ENCODE results near the gene SRGAP1. TPM values are rescaled to one million over a fixed set of nuclear protein-coding genes. Genes with fewer than 3 reads are reported as not detected.

SRGAP1 gene
- total and polyA plus RNA-seq, 9 of the 15 experiments (the other 6 are each of a cell fraction or from before 2014, with no cell fraction given), result 0.01 to 0.13 (median 0.04) TPM; not detected in 3

- H3K79me2 ChIP-seq (ENCODE audit: control insufficient read depth, insufficient read depth, low read length), result no peaks in the 10 kb centered on the region
- ChIA-PET CTCF (ENCODE audit: low intra/inter-chr PET ratio) (no interaction called here), POLR2A (interaction anchor here (0.6 kb wide), 1 partner anchor 9 kb away, joined by 3 read pairs; no protein-coding TSS in a partner anchor)
- TF ChIP-seq TBL1XR1 (IDR thresholded peaks at IDR 0.05; ENCODE audit: low read length in 2 of 2) (no peak), NONO (IDR thresholded peaks at IDR 0.05; ENCODE audit: low read depth in 2 of 2, low read length in 1 of 2) (no peak), CREB1 (IDR thresholded peaks at IDR 0.05) (no peak), CREB1 (CRISPR knock-in tag; IDR thresholded peaks at IDR 0.05) (no peak), PCBP2 (IDR thresholded peaks at IDR 0.05; ENCODE audit: low read depth, low read length, poor library complexity, severe bottlenecking) (no peak), ZNF57 (CRISPR knock-in tag; IDR thresholded peaks at IDR 0.05) (no peak), HDAC8 (tag; IDR thresholded peaks at IDR 0.05) (no peak), CCNT2 (IDR thresholded peaks at IDR 0.05; ENCODE audit: borderline replicate concordance, extremely low read depth, insufficient read length, low read depth, low read length) (no peak), SMARCA5 (IDR thresholded peaks at IDR 0.05) (no peak)
- no peaks in the 10 kb centered on the region for H3K4me1 ChIP-seq (replicated peaks in 1 of 2; ENCODE audit: control insufficient read depth in 2 of 2, insufficient read depth in 2 of 2, low read length in 2 of 2)
- peaks cover 4 to 6% of the 10 kb centered on the region in 2 experiments; a peak in 4 of 5 replicates for H3K27me3 ChIP-seq (ENCODE audit: control insufficient read depth in 2 of 2, insufficient read depth in 2 of 2, low read length in 2 of 2)
- H3K27ac ChIP-seq (ENCODE audit: extremely low read depth, low read depth, low read length), result no peak overlapping the region
- no peak overlapping the region for H3K9ac ChIP-seq (ENCODE audit: insufficient read depth in 1 of 2, low read depth in 2 of 2, low read length in 2 of 2)
- H3K36me3 ChIP-seq (ENCODE audit: control insufficient read depth, insufficient read depth, low read length), result no peaks in the 10 kb centered on the region
- no peaks in the 10 kb centered on the region for H3K9me1 ChIP-seq (ENCODE audit: control insufficient read depth, insufficient read depth, low read length)
- no peak for DNase-seq (ENCODE audit: extremely low read depth in 1 of 4, low spot score in 3 of 4)
- no TSS peak for BruUV-seq (replicated peaks)
- FAIRE-seq, result no peak
- H3K4me2 ChIP-seq (ENCODE audit: insufficient read depth, low read length), result no peak overlapping the region
- ATAC-seq, result no peak
- no peak overlapping the region for H3K4me3 ChIP-seq
- in situ Hi-C loops (cut with MboI), result no loop called here
- H4K20me1 ChIP-seq (replicated peaks; ENCODE audit: control insufficient read depth, insufficient read depth, low read length), result no peaks in the 10 kb centered on the region
- H3K9me3 ChIP-seq (replicated peaks; ENCODE audit: control insufficient read depth, insufficient read depth, low read depth, low read length), result no peaks in the 10 kb centered on the region
- no peak overlapping the region for H2AFZ ChIP-seq (ENCODE audit: low read depth, low read length)
- intact Hi-C loops (cut with micrococcal nuclease), result no loop called here
- 0% methylated on average over 1 of the region's 1 CpG for WGBS (ENCODE audit: insufficient coverage, low coverage, missing lambda C conversion rate)
Measured at GRCh38 chr12:64178122-64178521, 333.6 kb downstream of the SRGAP1 start.

Data from K562 (cell line).